GM21529 (cell line): Measurements from ENCODE around the gene SYNC.
"Not testable (repeated sequence)": the region's sequence is repeated elsewhere in the genome, so short reads cannot be mapped to it uniquely, and the experiment has no call there.

Source experiments
- ATAC-seq: cut with Tn5 transposase; IDR thresholded peaks from one replicate; pipeline ENCODE4 v1.9.1; 2021; ENCODE audit not compliant: unreplicated experiment

SYNC gene

DNA sequence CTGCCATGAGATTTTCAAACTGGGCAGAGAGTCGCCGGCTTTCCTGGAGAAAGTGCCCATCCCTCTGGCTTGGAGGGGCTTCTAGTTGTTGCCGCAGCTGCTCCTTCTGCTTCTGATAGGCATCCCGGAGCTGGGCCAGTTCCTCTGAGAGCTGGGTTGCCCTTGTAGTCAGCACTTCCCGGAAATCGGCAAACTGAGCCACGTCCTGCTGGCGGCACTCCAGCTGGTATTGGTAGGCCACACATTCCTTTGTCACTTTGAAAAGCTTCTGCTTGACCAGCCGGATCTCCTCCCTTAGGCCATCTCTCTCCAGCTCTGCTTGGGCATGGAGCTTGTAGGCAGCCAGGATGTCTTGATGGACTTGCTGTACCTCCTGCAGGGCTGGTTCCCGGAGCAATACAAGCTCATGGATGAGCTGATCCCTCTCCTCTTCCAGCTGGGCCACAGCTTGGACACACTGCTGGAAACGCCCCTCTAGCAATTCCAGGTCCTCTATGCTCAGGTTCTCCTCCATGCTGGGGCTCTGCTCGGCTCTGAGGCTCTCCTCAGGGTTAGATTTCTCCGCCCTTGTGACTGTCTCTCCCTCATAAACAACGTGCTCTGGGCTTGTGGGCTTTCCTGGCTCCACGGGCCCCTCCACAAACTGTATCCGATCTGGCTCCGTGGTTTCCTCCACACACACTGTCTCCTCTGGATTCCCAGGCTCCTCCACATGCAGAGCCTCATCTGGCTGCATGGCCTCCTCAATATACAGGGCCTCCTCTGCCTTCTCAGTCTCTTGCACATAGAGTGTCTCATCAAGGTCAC is 7.3 kb downstream of the SYNC start:
- no peak for ATAC-seq

- no peak for ATAC-seq
These were observed 9.0 kb downstream of the SYNC start for GRCh38 chr1:32693455-32694174.

GRCh38 chr1:32686387-32686786 is 16.2 kb downstream of the SYNC start:
- no peak for ATAC-seq

- no peak for ATAC-seq
These were observed 17.1 kb downstream of the SYNC start for GRCh38 chr1:32685498-32685897.

- ATAC-seq, result no peak
These were observed 18.3 kb downstream of the SYNC start for GRCh38 chr1:32684167-32684811.

DNA sequence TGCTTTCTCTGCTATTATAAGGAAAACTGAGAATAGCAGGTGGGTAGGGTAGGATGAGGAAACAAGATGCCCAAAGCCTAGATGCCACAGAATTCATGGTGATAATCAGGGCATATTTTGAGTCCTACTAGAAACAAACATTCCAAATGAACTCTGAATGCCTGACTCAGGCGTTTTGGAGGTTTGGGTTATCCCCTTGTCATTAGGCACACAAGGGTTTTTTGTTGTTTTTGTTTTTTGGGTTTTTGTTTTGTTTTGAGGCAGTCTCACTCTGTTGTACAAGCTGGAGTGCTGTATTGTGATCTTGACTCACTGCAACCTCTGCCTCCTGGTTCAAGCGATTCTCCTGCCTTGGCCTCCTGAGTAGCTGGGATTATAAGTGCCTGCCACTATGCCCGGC is 19.2 kb downstream of the SYNC start:
- no peak for ATAC-seq

- ATAC-seq, result no peak
These were observed 20.6 kb downstream of the SYNC start for GRCh38 chr1:32681999-32682398.

DNA sequence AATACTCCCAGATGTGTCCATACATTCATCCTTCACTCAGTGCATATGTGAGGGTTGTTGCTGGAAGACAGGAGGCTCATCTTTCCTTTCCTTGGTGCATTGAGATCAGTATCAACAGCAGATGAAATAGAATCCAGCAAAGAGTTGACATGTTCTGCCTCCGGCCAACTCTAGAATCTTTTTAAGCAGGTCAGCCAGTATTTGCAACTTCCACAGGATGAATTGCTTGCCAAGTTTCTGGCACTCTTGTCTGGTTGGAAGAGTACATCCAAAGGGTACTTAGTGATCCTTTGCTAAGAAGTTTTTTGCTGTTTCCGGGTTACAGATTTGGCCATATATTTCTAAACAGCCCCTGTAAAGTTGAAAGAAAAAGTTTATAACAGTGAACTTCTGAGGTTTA is 21.1 kb downstream of the SYNC start:
- no peak for ATAC-seq

- no peak for ATAC-seq
These were observed 21.9 kb downstream of the SYNC start for GRCh38 chr1:32680642-32681041.

DNA sequence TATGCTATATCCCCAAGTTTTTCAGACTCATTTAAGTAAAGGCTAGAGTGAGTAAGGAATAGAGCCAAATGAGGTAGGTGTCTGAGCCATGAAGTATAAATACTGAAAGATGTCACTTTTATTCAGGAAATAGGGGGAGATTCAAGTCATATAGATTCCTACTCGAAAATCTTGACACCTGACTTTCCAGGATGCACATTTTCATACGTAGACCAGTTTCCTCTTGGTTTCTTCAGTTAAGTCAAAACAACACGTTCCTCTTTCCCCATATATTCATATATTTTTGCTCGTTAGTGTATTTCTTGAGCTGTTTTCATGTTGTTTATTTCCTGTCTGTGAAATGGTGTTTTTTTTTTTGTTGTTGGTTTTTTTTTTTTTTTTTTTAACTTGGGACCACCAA is 22.6 kb downstream of the SYNC start:
- not testable (repeated sequence) for ATAC-seq

DNA sequence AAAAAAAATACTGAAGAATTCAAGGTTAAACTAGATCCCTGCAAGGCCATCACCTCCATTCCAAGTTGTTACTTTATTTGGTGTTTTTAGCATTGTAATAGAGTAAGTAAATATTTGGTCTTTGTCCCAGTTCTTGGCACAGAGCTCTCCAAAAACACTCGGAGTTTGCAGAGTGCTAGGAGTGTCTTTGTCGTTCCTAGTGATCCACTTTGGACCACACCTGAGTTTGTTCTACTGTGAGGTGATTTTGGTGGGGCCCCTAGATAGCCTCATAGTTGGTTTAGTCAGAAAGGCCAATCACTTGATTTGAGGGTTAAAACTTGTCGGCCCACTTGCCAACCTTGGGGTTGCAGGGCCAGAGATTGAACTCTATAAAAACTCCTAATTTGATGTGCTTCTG is 25.6 kb downstream of the SYNC start:
- ATAC-seq, result no peak

- not testable (repeated sequence) for ATAC-seq
These were observed 33.9 kb downstream of the SYNC start for GRCh38 chr1:32668716-32669115.

DNA sequence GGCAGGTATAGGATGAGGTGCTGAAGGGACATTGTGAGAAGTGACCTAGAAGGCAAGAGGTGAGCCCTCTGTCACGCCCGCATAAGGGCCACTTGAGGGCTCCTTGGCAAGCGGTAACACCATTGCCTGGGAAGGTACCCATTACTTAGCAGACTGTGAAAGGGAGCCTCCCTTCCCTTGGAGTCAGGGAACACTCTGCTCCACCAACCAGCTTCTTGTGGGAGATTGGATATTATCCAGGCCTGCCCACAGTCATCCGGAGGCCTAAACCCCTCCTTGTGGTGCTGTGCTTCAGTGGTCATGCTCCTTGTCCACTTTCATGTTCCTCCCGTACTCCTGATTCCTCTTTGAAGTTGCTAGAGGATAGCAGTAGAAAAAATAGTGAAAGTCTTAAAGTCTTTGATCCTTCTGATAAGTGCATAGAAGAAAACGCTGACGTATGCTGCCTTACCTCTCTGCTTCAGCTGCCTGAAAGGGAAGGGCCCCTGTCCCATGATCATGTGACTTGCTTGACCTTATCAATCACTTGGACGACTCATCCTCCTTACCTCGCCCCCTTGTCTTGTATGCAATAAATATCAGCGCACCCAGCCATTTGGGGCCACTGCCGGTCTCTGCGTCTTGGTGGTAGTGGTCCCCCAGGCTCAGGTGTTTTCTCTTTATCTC is 35.5 kb downstream of the SYNC start:
- no peak for ATAC-seq

DNA sequence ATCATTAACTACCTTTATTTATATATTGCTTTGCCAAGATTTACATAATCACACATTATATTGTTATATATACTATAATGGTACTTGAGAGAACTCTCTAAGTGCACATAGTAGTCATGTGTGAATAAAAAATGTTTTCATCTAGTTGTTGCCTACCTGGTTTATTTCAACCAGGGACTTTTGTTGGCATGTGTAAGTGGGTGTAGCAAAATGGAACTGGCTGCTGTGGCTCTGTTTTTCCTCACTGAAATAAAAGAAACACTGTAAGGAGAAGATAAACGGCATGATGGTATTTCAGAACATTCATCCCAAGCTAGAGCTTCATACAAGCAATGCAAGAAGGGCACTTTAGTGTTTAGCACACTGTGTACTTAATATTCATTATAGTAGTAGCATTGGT is 36.7 kb downstream of the SYNC start:
- no peak for ATAC-seq

- no peak for ATAC-seq
These were observed 43.0 kb downstream of the SYNC start for GRCh38 chr1:32659581-32659980.

- ATAC-seq, result no peak
These were observed 50.2 kb downstream of the SYNC start for GRCh38 chr1:32652244-32652962.

DNA sequence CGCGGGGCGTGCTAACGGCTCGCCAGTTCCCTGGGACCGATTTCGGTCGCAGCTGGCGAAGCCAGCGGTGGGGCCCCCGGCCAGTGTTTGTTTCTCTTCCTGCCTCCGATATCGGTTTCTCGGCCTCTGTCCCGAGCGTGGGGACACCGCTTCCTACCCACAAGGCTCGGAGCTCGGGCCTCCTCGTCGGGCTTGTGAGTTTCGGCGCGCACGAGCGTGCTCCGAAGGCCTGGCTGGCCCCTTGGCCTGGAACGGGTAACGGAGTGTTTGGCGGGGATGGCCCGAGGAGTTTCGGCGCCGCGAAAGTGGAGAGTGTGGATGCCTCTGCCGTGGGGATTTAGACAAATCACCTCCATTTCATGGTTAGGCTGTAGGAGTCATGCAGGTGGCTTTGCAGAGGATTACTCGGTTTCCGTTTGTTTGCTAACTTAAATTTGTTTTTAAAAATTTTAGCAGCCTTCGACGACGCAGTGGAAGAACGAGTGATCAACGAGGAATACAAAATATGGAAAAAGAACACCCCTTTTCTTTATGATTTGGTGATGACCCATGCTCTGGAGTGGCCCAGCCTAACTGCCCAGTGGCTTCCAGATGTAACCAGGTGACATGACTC is 51.0 kb downstream of the SYNC start:
- ATAC-seq, result peak; percentile 12

- peak; percentile 82 for ATAC-seq
These were observed 51.7 kb downstream of the SYNC start, which contains the start of gene RBBP4 for GRCh38 chr1:32650752-32651460. TSS of gene RBBP4 (plus strand) at chr1:32651208. CDS start at chr1:32651307, 99 bp downstream.

GRCh38 chr1:32650248-32650751 is 52.3 kb downstream of the SYNC start, which contains the start of gene ZBTB8OS:
TSS of gene ZBTB8OS (minus strand) at chr1:32650550. CDS start at chr1:32650529, 21 bp downstream.
- peak; percentile 62 for ATAC-seq
